NCI-H2227 treated with DMSO at 0.1 percent for 48 hours (cell line): ENCODE results near the gene GUK1.

ENCODE experiments used
- DNase-seq: peaks from one replicate; lab custom pipeline; 2025; lab: John Stamatoyannopoulos, UW

Gene GUK1

DNA sequence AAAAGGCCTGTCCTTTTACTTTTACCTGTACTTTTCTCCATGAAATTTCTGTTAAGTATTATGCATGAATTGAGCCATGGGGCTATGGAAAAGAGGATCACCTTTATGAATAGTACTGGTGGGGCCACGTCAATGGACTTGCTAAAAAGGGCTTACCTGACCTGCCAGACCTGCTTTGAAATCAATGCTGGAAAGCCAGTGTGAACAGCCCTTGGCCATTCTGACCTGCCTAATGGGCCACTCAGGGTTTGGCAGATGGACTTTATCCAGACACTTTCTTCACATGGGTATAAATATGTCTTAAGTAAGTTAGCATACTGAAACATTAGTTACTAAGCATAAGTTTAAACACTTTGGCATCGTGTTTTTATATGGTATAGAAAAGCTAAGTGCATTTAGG lies 8.3 kb upstream of the GUK1 start:
- no peak for DNase-seq

DNA sequence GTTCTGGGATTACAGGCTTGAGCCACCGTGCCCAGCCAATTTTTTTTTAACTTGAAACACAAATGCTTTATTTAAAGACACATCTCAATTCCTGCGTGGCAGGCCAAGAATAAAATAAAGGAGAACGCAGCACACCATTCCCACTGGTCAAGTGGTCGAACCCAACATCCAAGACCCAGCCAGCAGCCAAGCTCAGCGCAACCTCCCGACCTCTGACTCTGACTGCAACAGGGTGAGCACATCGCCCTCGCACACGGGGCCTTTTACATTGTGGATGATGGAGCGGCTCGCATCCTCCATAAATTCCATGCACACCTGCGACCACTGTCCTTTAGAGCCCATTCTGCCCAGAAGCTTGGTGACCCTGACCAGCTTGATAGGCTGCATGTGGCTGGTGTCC lies 5.5 kb upstream of the GUK1 start:
- no peak for DNase-seq

DNA sequence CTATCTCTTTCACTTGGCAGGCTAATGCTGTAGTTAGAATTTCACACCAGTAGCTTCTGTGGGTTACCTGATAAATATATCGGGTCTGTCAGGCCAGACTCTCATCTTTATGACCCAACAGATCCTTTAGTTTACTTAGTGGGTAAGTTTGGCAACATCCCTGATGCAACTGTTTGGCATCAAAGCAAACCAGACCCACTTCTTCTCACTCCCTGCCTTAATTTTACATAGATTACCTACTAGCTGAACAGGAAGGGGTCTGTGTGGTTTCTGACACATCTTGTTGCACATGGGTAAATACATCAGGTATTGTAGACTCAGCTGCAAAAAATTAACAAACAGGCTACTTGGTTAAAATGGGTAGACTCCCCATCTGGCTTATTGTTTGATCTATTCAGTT lies 3.2 kb upstream of the GUK1 start:
- DNase-seq: no peak

- no peak for DNase-seq
These were observed 611 bp upstream of the GUK1 start for GRCh38 chr1:228139406-228139930.

DNA sequence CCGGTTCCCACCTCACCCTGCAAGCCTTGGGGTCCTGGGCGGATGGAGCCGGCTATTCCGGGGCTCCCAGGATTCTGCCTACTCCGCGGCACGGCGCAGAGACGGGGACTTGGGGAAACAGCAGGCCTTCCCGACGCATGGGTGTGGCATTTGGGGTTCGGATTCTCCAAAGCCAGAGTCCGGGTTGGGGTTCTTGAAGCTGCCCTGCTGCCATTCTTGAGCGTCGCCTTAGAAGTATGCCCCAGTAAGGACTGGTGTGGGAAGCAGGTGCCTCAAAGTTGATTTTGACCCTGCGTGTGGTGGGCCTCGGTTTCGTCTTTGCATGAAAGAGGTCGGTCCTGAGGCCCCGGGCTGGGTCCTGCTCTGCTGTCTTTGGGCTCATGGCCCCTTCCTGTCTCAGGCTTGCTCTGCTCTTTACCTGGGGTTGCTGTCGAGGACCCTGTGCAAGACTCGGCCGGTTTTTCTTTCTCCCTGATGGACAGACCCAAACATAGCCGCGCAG lies 696 bp downstream of the GUK1 start:
- no peak for DNase-seq

DNA sequence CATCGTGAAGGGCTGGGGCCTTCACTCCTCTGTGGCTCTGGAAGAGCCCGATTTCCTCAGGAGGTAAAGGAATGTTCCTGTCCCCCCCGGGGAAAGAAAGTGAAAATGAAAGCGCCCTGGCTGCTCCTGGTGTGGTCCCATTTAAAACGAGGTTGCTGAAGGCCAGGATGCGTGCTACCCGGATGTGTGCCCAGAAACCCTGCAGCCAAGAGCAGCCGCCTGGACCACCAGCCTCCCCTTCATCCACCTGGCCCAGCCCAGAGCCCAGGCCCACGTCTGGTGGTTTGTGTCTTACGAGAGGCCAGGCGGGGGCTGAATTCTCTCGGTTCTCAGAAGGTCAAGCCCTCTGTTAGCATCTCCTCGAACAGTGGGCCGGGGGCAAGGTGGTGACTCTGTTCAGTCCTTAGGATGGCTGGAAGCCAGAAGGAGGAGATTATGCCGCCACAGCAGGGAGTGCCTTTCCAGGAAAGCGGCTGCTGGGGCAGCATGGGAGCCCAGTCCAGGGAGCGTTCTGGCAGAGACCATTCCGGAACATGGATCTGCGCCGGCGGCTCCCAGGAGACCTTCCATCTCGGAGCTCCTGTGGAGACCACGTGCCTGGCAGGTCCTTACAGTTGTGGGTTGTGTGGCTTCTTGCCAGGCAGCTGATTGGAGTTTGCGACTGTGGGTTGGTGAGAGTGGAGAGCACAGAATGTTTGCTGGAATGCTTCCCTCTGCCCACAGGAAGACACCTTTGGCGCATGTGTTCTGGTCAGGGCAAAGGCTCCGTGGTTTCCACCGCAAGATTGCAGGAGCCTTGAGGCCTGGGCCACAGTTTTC lies 1.4 kb downstream of the GUK1 start:
- DNase-seq: no peak

GRCh38 chr1:228142155-228142691 lies 2.1 kb downstream of the GUK1 start:
- no peak for DNase-seq

DNA sequence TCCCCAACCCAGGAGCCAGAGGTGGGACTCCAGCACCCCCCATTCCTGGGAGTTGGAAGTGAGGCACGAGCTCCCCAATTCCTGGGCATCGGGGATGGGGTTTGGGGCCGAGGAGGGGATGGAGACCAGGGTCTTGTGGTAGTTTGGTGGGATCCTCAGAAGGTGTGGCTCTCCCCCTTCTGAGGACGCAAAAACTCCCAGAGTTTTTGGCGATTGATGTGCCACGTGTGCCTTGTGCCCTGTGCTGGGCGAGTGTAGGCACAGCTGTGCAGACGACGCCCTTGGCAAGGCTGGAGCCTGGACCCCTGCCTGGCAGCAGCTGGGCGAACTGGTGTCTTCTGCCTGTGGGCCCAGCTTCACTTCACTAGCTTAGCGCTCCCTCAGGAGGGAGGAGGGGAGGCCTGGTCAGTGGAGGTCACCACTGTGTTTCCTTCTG lies 2.6 kb downstream of the GUK1 start:
- DNase-seq: no peak

DNA sequence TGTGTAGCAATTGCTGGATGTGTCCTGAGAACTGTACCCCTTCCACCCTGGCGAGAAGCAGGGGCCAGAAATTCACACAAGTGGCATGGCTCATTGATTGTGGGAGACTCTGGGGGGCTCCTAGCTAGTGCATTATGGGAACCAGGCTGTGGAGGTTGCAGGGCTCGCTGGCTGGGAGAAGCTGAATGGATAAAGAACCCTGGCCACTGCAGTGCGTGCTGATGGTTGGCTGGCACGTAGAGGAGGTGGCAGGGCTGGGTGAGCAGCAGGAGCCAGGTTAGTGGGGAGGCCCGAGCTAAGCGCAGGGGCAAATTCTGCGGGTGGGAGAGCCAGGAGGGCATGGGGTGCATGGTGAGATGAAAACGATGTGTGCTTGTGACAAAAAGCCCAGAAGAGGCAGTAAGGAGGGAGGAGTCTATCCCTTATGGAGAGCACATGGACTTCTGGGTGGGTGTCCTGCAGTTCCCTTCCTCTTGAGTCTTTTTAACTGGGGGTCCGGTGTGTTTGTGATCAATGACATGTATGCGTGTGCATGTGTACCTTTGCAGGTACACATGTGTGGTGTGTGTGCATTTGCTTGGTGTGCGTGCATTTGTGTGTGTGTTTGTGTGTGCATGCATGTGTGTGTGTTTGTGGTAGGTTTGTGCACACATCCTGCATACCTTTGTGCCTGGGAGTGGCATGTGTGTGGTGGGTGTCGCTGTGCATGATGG lies 3.6 kb downstream of the GUK1 start:
- no peak for DNase-seq

- no peak for DNase-seq
These were observed 4.3 kb downstream of the GUK1 start for GRCh38 chr1:228144193-228144992.

DNA sequence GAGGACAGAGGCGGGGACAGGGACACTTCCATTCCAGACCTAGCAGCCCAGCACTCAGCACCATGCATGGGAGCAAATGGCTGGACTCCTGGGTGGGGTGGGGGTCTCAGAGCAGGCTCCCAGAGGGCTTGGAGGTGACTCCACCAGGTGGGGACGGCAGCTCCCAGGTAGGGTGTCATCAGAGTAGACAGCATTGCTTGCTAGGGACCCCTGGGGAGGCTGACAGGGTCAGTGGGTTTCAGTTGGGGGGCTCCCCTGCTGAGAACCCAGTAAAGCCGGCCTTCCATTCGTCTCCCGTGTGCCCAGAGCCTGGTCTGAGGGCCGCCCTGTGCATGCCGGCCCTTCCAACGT lies 4.9 kb downstream of the GUK1 start:
- no peak for DNase-seq

GRCh38 chr1:228145463-228146416 lies 5.7 kb downstream of the GUK1 start:
- no peak for DNase-seq

DNA sequence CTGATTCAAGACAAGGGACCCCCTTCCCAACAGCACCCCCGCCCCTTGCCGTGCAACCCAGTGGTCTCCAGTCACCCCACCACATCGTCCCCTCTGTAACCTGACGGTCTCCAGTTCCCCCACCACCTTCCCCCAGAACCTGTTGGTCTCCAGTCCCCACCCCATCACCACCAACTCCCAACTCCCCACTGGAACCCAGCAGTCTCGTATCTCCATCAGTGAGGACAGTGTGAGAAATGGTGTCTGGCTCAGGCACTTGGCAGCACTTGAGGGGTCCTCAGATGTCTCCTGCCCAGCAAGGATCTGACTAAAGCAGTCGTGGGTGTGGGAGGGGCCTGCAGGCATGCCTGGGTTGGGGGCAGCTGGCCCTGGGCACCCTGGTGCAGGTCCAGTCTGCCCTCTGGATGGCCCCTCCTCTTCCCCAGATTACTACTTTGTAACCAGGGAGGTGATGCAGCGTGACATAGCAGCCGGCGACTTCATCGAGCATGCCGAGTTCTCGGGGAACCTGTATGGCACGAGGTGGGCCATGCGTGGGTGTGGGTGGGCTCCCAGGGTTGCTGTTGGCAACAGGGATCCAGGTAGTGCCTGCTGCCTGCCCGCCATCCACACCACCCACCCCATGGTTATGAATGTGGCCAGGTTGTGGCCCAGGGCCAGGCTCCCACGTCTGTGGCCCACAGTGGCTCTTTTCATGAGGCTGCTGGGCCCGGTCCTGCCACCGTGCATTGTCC lies 6.5 kb downstream of the GUK1 start:
- no peak for DNase-seq

DNA sequence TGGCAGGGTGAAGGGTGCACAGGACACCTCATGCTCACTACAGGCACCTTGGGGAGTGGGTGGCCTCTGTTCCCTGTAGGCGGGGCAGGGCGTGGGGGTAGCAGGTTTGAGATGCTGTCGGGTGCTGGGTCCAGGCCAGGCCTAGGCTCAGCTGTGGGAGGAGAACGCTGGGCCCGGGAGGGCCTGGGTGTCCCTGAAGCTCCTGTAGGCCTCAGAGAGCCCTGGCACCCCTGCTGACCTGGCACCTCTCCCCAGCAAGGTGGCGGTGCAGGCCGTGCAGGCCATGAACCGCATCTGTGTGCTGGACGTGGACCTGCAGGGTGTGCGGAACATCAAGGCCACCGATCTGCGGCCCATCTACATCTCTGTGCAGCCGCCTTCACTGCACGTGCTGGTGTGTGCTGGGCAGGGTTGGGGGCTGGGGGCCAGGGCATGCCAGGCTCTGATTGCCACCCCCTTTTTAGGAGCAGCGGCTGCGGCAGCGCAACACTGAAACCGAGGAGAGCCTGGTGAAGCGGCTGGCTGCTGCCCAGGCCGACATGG lies 7.1 kb downstream of the GUK1 start:
- no peak for DNase-seq

DNA sequence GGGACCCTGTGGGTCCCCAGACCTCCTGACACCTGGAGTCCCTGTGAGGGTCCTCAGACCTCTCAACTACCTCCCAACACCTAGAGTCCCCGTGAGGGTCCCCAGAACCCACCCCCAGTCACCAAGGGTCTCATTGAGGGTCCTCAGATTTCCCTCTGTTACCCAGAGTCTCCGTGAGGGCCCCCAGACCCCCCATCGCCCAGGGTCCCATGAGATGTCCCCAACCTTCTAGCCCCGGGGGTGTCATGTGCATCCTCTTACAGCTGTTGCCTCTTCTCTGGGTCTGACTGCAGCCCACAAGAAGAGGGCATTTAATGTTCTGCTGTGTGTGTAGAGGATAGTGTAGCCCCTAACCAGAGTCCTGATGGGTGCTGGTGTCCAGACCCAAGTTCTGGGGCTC lies 7.7 kb downstream of the GUK1 start:
- DNase-seq: no peak

DNA sequence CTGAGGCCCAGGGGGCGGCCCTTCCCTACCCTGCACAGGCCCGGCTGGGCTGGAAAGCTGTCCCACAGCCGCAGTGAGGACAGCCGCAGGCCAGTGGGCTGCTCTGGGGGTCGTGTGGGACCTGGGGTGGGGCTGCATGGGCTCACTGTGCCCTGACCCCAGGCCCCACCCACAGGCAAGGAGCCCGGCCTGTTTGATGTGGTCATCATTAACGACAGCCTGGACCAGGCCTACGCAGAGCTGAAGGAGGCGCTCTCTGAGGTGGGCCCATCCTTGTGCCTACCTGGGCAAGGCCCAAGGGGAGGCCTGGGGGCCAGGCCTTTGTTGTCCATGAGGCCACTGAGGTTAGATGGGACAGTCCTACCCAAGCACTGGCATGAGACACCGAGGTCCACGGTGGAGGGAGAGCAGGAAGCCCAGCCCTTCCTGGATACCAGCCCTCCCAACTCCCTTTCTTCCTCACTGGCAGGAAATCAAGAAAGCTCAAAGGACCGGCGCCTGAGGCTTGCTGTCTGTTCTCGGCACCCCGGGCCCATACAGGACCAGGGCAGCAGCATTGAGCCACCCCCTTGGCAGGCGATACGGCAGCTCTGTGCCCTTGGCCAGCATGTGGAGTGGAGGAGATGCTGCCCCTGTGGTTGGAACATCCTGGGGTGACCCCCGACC lies 8.2 kb downstream of the GUK1 start:
- DNase-seq: no peak

- no peak for DNase-seq
These were observed 8.9 kb downstream of the GUK1 start for GRCh38 chr1:228148935-228149405.

DNA sequence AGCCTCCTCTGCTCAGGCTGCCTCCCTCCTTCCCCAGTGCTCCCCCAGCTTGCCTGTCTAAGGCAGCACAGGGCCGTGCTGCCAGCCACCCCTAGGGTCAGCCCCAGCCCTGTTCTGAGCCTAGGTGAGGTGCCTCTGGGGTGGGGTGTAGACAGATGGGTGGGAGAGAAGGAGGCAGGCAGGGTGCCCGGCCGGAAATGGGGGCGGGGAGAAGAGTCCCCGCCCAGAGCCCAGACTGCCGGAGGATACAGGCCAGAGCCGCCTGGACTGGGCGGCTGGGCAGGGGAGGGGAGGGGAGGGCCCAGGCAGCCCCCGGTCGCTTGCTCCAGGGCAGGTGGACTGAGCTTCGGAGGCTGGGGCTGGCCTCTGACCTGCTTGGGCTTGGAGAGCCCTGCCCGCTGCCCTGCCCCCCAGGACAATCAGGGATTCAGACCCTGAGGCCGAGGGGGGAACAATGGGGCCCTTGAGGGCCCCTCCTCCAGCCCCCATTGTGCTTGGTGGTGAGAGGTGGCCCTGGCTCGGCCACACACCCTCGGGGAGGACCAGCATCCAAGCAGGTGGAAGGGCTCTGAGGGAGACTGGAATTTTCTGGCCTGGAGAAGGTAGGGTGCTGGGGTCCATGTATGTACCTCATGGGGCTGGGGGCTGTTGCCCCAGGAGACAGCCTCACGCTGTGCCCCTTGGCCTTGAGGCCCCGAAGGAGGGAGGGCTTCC lies 9.5 kb downstream of the GUK1 start, which contains the start of gene GJC2:
Gene GJC2, plus strand, starts transcription at position 525 of the 714 bp plus-strand sequence. CDS start 7,829 bp downstream, outside the sequence.
- no peak for DNase-seq

- DNase-seq: no peak
These were observed 10.0 kb downstream of the GUK1 start for GRCh38 chr1:228150120-228150460.
